Measurements from ENCODE around the gene TRABD2B.
"Not testable (repeated sequence)": the region's sequence is repeated elsewhere in the genome, so short reads cannot be mapped to it uniquely, and the experiment has no call there.

TRABD2B gene

DNA sequence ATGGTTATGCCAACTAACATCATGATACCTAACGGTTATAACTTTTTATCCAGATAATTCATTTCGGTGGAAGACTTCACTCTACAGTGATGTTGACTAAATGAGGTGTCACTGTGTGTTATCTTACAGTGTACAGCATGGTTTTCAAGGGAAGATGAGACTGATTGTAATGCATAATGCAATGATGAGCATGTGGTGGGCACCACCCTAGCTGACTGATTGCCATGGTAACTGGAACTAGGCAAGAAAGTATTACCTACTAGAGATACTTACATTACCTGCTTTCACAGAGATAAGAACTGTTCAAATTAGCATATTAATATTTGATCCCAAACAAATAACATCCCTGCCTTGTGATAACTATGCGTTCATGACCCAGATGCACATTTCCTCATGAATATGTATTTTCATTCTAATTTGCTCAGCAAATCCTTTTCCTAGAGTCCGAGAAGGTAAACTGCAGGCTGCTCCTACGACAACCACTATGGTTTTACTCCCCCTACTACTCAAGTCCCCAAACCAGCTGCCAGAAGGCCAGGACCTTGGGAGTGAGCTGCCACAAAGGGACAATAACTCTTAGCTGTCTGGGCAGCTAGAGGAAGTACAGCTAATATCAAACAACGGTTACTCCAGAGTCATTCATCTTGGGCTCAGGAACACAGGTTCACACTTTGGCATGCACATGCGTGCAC, 29.2 kb downstream of the TRABD2B start:
- DNase-seq (ENCODE audit: low read depth in 2 of 2) = no peak

DNA sequence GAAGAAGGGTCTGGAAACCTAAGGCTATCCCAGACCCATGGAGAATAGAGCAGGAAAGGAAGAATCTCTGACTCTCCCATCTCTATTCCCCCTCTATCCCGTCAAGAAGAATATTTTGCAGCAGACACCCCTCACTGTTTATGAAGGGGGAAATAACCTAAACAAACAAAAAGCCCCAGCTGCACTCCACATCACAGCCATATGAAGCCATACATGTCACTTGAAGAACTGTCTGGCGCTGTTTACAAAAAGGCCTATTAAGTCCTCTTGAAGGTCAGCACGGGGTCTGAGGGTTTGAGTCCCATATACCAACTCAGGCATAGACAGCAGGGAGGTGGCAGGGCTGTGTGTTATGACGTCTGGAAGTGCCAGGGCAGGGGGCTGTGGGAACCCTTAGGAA, 31.4 kb downstream of the TRABD2B start:
- no peak for DNase-seq (ENCODE audit: low read depth in 2 of 2)

- DNase-seq (ENCODE audit: low read depth in 2 of 2) = no peak
Measured at GRCh38 chr1:47964636-47965035, 32.5 kb downstream of the TRABD2B start.

- no peak for DNase-seq (ENCODE audit: low read depth in 2 of 2)
Measured at GRCh38 chr1:47963568-47964358, 33.4 kb downstream of the TRABD2B start.

GRCh38 chr1:47962750-47963492, 34.3 kb downstream of the TRABD2B start:
- no peak for DNase-seq (ENCODE audit: low read depth in 2 of 2)

GRCh38 chr1:47961835-47962234, 35.4 kb downstream of the TRABD2B start:
- not testable (repeated sequence) for DNase-seq (ENCODE audit: low read depth in 2 of 2)

GRCh38 chr1:47956491-47956890, 40.7 kb downstream of the TRABD2B start:
- not testable (repeated sequence) for DNase-seq (ENCODE audit: low read depth in 2 of 2)

DNA sequence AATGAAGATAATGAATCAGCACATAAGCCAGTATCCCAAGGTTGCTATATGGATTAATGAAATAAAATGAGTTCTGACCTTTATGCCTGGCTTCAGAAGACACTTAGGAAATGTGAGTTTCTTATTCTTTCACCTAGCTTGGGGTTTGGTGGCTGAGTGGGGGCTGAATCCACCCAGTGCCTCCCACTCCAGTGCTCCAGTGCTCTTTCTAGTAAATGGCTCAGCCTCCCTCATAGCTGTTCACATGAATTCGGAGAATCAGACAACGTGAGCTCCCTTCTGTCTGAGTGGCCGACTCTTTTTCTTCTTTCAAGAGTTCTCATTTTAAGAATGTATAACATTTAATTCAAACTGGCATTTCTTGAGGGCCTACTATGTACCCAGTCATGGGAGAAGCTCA, 43.5 kb downstream of the TRABD2B start:
- no peak for DNase-seq (ENCODE audit: low read depth in 2 of 2)

- DNase-seq (ENCODE audit: low read depth in 2 of 2) = no peak
Measured at GRCh38 chr1:47951545-47952235, 45.5 kb downstream of the TRABD2B start.

DNA sequence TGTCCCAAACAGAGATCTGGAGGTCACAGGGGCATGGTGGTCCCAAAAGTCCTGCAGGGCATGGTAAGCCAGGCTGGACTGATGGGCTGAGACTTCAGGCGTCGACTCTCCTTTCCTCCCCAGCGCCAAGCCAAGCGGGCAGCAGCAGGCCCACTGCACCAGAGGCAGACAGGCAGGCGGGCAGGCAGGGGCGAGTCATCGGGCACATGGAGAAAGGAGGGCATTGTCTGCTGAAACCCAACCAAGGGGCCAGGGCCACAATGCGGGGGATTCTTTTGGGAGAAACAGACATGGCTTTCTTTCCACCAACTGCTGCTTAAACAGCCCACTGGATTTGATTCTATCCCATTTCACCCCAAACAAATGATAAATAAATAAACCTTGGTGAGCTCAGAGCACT, 46.2 kb downstream of the TRABD2B start:
- DNase-seq (ENCODE audit: low read depth in 2 of 2) = no peak

DNA sequence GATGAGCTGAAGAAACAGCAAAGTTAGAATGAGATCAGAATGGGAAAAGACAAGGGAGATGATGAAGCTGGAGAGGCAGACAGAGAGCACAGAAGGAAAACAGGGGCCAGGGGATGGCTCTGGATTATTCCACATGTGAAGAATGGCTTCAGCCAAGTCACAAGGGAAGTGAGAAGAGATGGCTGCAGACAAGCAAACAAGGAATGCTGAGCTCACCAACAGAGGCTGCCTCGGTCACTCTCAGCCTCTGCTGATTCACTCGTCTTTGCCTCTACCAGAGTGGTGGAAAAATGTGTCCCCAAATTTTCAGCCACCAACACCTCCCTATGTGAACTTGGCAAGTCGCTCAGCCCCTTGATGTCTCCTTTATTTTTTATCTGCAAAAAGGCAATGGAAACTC, 46.7 kb downstream of the TRABD2B start:
- no peak for DNase-seq (ENCODE audit: low read depth in 2 of 2)

DNA sequence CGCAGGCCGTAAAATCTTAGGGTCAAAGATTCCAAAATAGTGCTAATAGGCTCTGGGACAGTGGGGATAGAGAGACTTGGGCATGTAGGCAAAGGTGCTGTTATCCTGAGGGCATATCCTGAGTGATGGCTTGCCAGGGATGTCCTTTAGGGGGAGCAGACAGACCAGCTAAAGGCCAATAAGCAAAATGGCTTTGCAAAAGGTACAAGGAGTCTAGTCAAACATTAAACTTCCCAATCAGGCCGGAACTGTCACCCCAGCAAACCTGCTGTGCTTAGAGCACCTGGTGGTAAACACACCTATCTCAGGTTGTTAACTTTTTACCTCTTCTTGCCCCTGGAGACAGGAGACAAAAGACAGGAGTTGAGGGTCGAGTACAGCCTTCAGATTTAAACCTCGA, 49.1 kb downstream of the TRABD2B start:
- DNase-seq (ENCODE audit: low read depth in 2 of 2) = no peak

- DNase-seq (ENCODE audit: low read depth in 2 of 2) = no peak
Measured at GRCh38 chr1:47947531-47947930, 49.7 kb downstream of the TRABD2B start.

- no peak for DNase-seq (ENCODE audit: low read depth in 2 of 2)
Measured at GRCh38 chr1:47944561-47944960, 52.6 kb downstream of the TRABD2B start.

DNA sequence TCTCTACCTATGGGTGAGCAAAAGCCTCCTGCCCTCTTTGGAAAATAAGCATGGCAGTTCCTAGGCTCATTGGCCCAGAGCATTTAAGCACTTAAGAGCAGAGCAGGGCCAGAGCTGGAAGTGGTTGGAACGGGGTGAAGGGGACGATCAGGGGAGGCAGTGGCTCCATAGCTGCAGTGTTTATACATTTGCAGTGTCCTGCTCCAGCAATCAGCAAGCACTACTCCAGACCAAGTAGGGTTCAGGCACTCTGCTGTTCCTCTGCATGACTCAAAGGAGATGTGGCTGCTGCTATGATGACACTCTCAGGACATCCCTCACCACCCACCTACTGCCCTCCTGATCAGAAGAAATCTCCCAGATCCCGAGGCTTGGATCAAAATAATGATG, 55.0 kb downstream of the TRABD2B start:
- no peak for DNase-seq (ENCODE audit: low read depth in 2 of 2)

- no peak for DNase-seq (ENCODE audit: low read depth in 2 of 2)
Measured at GRCh38 chr1:47941609-47942239, 55.5 kb downstream of the TRABD2B start.

DNA sequence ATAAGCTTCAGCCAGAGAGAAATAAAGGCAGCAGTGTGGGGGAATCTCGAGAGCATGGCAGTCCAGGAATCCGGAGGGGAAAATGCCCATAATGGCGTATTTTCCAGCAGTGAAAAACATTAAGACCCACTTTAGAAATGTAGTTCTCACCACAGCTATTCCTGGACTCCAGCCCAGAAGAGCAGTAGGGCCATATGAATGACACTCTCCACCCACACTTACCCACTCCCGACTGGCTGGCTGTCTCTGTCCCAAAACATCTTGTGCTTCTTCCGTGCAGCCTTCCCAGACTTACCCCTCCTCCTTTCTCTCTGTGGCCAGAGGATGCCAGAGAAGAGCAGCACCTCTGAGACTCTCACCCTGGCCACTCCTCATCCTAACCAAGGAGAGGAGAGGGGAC, 56.4 kb downstream of the TRABD2B start:
- no peak for DNase-seq (ENCODE audit: low read depth in 2 of 2)

DNA sequence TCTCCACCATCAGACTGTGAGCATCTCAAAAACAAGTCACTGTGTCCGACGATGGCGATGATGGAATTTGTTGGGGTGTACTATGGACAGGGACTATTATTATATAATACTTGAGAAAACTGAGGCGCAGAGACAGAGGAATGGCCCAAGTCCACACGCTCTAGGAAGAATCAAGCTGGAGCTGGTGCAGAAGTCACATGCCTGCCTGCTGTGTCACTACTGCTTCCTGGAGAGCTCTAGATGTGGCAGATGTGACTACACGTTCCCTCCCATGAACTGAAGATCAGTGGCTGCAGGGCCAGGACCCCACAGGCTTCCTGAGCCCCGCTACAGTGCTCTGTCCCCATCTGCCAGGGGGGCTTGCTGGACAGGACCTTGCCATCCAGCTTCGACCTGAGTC, 56.9 kb downstream of the TRABD2B start:
- DNase-seq (ENCODE audit: low read depth in 2 of 2) = no peak

DNA sequence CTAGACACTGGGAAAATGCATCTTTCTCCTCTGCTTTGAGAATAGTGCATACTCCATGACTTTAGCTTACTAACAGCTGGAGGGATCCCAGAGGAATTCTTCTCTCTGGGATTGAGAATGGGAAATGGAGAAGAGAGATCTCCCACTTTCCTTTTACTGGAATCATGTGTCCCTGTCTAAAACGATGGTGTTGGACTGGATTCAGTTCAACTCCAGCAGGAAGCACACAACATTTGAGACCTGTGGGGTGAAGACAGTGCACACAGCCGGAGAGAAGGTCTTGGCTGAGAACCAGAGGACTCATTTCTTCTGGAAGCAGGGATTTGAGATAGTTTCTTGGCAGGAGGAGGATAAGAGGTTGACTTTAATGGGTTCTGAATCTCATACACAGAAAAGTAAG, 58.7 kb downstream of the TRABD2B start:
- DNase-seq (ENCODE audit: low read depth in 2 of 2) = no peak

- DNase-seq (ENCODE audit: low read depth in 2 of 2) = no peak
Measured at GRCh38 chr1:47937586-47938254, 59.5 kb downstream of the TRABD2B start.

GRCh38 chr1:47936916-47937551, 60.2 kb downstream of the TRABD2B start:
- DNase-seq (ENCODE audit: low read depth in 2 of 2) = no peak

Data from stimulated activated CD4-positive, alpha-beta T cell treated with anti-CD3 and anti-CD28 coated beads, Interleukin-4, amount 100 ng/mL, for 48 hours (primary cell).